VCaP (cell line): Measurements from ENCODE around the gene SCN7A.
"Not testable (repeated sequence)": the region's sequence is repeated elsewhere in the genome, so short reads cannot be mapped to it uniquely, and the experiment has no call there.

Experiments
- H3K27ac ChIP-seq: fragments of 450-650 bp; 2 replicates; pipeline ENCODE4 v1.5.1; 2017
- TF ChIP-seq, protein P1 (sequence below): fragments of 450-650 bp; conservative IDR thresholded peaks from 2 replicates; pipeline ENCODE4 v1.5.1; 2017; ENCODE audit warnings: mild to moderate bottlenecking, moderate library complexity

SCN7A gene

DNA sequence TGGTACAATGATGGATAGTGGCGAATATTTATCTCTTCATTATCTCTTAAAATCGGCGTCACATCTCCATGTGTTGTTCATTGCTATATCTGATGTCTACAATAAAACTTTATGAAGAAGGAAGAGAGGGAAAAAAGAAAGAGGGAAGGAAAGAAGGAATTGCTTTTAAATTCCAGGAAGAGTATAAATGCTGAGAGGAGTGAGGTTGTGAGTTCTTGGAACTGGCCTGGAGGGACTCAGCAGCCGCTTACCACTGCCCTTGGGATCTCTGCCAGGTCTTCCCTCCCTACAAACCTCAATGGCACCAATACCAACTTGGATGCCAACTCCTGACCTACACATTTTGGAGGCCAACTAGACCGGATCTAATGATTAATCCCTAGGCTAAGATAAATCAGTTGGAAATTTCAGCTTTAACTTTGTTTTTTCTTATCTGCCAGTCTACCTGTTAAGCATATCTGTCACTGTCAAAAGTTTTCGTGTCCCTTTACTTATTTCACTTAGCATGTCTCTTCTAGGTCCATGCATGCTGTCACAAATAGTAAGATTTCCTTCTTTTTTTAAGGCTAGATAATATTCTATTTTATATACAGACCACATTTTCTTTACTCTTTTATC, 128.1 kb downstream of the SCN7A start:
- TF ChIP-seq, protein P1, sequence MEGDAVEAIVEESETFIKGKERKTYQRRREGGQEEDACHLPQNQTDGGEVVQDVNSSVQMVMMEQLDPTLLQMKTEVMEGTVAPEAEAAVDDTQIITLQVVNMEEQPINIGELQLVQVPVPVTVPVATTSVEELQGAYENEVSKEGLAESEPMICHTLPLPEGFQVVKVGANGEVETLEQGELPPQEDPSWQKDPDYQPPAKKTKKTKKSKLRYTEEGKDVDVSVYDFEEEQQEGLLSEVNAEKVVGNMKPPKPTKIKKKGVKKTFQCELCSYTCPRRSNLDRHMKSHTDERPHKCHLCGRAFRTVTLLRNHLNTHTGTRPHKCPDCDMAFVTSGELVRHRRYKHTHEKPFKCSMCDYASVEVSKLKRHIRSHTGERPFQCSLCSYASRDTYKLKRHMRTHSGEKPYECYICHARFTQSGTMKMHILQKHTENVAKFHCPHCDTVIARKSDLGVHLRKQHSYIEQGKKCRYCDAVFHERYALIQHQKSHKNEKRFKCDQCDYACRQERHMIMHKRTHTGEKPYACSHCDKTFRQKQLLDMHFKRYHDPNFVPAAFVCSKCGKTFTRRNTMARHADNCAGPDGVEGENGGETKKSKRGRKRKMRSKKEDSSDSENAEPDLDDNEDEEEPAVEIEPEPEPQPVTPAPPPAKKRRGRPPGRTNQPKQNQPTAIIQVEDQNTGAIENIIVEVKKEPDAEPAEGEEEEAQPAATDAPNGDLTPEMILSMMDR = no peak
- no peak overlapping the region for H3K27ac ChIP-seq

DNA sequence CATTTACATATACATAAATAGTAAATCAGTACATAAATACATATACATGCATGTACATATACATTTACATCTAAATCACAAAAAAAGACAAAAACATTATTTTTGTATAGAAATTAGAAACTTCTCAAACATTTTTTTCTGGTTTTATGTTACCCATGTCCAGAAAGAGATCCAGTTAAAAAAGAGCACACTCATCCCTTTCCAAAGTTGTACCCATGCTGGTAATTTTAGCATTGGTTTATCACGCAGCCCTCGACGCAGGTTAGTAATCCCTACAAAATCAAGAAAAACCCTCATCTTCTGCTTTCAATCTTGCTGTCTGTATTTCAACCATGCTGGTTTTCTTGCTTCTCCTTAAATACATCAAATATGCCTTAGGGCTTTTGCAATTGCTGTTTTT, 128.8 kb downstream of the SCN7A start:
- TF ChIP-seq, protein P1 = no peak
- H3K27ac ChIP-seq = no peak overlapping the region

DNA sequence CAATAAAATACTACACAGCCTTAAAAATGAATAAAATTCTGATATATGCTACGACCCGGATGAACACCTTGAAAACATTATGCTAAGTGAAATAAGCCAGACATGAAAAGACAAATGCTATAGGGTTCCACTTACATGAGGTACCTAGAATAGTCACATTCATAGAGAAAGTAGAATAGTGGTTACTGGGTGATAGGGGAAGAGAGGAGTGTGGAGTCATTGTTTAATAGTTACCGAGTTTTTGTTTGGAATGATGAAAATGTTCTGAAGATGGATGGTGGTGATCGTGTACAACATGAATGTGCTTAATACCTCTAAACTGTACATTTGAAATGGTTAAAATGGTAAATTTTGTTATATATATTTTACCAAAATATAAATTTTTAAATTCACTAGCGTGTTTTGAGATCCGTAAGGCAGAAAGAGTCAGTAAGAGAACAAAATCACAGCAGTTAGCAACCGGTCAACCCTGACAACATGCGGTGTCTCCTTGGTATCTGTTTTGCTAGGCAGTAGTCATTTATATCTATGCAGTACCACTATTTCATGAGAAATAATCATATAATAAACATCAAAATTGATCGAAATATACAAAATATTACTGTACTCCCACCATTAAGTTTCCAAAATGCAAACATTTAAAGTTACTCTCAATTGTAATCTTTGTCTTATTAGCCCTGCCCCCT, 129.4 kb downstream of the SCN7A start:
- TF ChIP-seq, protein P1 = no peak
- no peak overlapping the region for H3K27ac ChIP-seq

DNA sequence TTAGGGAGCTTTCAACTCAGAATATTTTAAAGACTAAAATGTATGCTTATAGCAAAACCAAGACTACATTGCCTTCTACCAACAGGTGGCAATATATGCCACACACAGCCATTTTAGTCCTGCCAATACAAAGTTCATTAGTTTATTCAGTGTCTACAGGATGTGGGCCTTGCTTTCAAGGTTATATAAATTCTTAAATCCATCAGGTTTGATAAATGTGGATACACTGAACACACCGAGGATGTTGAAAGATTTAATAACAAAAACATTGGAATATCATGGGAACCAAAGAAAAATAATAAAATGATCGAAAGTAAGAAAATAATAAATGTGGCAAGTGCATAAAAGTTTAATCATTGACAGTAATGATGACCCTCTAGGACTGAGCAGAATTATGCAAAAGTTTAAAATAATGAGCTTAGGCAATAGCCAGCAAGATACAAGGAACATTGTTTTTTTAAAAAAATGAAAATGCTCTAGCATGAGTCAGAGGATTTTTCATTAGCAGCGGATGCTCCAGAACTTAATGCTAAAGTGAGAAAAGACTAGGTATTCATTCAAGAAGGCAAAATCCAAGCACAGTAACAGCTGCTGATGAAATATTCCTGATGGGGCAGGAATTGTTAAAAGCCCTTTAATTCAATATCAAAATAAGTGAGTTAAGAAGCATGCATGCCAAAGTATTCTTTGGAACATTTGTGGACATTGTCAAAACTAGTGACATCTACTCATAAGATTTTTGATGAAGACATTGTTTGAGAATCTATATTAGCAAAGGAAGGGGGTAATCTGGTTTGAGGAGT, 132.5 kb downstream of the SCN7A start:
- TF ChIP-seq, protein P1 = peak; percentile 83
- H3K27ac ChIP-seq = no peak overlapping the region

DNA sequence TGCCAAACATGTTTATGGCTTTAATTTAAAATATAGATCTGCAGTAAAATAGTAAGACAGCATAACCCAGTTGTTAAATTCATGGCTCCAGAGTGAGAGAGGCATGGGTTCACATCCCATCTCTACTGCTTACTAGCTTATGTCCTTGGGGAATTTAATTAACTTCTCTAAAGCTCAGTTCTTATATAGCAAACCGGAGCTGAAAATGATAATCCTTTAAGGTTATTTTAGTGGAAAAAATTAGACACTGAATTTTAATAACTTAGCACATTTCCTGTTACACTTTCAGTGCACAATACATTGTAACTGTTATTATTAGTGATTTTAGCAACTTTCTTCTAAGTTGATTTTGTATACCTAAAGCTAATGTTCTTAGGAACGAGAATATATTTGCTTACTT, 133.1 kb downstream of the SCN7A start:
- TF ChIP-seq, protein P1 = no peak
- no peak overlapping the region for H3K27ac ChIP-seq

DNA sequence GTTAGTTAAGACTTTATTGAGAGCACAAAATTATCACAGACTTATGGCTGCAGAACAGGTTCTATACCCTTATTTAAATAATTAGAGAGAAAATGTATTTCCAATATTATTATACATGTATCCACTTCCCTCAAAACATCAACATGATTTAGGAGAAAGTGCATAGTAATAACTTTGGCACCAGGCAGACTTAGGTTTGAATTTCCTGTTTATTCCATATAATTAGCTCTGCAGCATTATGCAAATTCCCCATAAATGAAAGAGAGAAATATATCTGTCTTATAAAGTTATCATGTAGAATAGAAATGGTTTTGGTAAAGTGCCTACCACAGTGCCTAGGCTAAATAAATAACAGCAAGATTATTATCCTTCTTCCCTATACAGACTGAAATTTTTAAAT, 133.6 kb downstream of the SCN7A start:
- TF ChIP-seq, protein P1 = no peak
- H3K27ac ChIP-seq = no peak overlapping the region

DNA sequence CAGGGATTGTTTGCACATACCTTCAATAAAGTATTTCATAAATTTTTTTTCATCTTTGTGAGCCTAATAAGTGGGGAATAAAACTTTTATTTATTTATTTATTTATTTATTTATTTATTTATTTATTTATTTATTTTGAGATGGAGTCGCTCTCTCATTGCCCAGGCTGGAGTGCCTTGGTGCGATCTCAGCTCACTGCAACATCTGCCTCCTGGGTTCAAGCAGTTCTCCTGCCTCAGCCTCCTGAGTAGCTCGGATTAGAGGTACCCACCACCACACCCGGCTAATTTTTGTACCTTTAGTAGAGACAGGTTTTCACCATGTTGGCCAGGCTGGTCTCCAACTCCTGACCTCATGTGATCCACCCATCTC, 136.1 kb downstream of the SCN7A start:
- H3K27ac ChIP-seq = not testable (repeated sequence)
